HG02885 (cell line): Measurements from ENCODE around the gene PRKN.

ENCODE experiments used
- ATAC-seq: cut with Tn5 transposase; IDR thresholded peaks from one replicate; pipeline ENCODE4 v1.9.1; 2021; ENCODE audit warnings: mild to moderate bottlenecking; ENCODE audit not compliant: unreplicated experiment, poor library complexity

Gene PRKN

DNA sequence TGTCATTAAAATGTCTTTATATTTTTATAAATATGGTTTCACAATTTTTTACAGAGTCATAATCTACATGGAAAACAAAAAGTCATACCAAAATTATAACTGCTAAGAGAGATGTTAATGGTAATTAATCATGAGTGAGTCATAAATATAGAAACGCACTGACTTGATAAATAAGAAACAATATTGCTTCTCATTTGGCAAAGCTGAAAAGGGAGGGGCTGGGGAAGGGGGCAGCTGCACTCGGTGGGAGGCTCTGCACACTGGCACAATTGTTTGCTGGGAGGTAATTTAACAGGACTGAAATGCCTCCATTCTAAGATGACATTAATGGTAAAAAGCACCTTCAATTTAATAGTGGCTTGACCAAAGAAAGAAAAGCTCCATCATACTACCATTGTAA is 1320.5 kb downstream of the PRKN start:
- no peak for ATAC-seq

DNA sequence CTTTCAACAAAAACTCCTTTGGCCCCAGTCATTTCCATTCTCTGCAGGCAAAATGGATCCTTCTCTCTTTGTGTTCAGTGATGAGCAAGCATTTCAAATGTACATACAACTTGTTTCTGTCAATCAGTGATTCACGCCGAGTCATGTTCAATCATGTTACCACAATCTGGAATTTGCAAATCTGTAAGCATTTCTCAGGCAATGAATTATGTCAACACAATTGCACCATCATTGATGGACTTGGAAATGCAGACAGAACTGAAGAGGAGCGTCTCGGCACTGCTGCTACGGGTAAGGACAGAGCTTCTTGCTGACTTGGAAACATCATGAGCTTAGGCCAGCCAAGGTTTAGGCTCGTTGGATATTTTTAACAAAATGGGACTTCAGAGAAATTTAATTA is 1320.9 kb downstream of the PRKN start:
- no peak for ATAC-seq

DNA sequence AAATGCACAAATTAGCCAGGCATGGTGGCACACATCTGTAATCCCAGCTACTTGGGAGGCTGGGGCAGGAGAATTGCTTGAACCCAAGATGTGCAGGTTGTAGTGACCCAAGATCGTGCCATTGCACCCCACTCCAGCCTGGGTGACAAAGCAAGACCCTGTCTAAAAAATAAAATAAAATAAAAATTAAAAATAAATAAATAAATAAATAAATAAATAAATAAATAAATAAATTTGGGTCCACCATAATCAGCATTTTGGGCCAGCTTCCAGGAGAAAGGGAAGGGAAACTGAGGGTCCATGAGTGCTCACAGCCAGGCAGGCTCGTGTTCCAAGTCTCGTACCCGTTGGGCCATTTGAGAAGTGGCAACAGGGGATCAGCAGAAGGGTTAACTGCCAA is 1322.1 kb downstream of the PRKN start:
- ATAC-seq = no peak

DNA sequence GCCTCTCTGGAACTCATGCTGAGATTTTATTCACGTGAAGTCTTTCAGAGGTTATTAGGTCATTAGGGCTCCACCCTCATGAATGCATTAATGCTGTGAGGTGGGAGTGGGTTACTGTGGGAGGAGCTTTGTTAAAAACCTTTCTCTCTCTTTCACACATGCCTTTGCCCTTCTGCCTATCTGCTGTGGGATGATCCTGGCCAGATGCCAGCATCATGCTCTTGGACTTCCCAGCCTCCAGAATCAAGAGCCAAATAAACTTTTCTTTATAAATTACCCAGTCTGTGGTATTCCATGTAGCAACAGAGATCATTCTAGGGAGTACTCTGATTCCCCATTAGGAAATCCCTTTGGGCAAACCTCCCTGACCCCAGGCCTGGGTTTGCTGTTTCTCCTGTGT is 1323.8 kb downstream of the PRKN start:
- ATAC-seq = no peak

DNA sequence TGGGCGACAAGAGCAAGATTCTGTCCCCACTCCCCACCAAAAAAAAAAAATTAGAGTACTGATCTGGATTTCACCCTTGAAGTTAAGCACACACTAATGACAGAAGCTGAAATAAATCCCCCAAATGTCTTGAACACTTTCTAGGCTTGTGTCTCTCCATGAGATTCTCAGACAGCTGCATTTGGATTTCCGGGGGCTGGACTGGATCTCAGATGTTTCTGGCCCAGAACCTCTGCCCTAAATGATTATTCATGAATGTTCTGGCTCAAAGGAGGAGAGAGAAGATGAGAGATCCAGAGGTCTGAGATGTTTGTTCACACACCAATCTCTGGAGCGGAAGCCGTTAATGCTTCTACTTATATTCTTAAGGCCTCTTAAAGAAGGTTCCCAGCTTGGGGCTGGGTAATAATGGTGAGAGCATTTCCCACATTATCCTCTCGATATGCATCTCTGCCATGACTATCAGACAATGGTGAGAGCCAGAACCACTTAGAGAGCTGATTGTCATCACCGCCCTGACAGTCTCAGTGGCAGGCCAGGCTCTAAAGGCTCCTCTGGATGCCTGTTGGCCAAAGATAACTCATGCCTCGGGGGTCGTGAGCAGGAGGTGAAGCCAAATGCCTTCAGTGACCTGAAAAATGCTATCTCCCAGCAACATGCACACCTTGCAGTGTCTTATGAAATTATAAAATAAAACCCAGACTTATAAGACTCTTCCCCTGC is 1325.8 kb downstream of the PRKN start:
- no peak for ATAC-seq

DNA sequence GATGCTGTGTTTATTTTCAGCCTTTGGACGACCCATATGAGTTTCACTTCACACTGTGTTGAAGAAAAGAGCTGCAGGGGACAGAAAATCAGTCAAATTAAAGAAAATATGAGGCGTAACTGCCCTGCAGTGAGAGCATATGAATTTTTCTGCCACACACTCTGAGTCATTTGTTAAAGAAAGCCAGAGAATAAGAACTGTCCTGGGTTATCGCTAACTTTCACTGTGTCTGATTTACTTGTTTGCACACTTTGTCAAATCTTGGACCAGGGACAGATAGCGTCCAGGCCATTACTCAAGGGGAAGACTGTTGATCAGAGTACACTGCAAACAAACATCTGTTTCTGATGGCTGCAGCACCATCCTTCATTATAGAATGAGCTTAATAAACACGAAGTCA is 1326.9 kb downstream of the PRKN start:
- ATAC-seq = no peak

DNA sequence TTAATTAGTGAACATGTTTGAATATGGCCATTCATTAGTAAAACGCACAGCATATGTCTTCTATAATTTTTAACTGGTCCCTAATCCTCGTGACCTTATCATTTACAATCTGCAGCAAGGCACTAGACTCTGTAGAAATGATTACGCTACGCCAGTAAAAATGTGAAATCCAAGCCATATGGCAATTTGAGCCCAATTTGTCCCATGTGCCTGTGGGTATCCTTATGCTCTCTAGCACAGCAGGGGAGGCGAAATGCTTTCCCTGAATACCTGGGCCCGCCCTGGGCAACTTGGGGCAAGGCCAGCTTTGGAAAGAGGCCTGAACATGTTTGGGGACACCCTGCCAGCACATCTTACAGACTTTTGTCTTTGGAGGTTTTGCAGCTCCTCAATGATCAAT is 1331.0 kb downstream of the PRKN start:
- ATAC-seq = no peak

DNA sequence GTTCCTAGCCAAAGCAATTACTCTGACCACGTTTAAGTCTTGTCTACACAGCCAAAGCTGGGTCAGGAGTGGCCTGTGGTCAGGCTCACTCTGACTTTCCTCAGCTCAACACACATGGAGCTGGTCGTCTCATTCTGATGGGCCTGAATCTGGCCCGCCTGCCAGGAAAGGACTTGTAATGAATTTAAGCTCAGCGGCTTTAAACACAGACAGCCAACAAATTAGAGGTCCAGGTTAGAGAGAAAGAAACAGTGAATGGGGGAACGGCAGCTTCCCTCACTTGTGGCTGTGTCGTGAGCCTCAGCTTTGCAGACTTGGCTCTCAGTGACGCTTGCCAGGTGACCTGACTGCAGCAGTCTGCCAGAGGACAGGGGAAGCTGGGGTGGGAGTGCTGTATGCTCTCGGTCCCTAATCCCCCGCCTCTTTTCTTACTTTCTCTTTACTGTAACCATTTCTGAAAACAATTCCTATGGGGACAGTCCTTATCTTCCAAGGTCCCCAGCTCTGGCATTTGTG is 1331.8 kb downstream of the PRKN start:
- ATAC-seq = no peak

DNA sequence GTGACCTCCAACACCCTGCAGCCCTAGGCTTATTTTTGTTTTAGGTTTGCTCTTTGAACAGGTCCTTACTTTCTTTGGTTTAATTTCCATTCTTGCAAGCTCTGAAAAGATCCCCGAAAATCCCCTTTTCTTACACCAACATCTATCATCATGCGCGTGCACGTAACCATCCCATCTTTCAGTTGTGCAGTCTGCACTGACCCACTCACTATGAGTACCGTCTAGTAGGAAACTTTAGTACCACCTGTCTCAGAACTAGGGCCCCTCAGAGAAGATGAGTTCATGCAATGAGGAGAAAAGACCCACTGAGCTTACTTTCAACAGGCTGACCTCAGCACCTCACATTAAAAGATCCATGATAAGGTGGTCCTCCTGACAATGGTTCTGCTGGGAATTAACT is 1333.1 kb downstream of the PRKN start:
- no peak for ATAC-seq

DNA sequence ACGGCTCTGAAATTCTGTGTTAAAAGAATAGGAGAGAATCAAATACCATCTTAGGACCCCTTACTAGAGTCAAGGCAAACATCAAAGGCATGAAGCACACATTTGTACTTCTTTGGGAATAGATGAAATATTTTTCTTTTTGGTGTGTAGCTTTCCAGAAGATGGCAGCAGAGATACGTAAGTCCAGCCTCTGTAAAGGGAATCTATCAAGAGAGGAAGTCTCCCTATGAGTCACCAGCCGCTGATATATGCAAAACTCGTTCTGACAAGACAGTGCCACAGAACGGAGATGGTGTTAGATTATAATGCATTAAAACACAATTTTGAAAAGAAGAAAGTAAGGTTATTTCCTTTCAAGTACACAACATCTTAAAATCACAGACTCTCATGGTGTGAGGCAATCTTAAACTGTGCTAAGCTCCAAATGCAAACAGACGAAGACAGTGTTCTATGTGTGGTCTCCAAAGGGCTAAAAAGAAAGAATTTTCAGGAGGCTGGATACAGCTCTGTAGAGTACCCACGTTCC is 1333.7 kb downstream of the PRKN start:
- ATAC-seq = peak; percentile 100

DNA sequence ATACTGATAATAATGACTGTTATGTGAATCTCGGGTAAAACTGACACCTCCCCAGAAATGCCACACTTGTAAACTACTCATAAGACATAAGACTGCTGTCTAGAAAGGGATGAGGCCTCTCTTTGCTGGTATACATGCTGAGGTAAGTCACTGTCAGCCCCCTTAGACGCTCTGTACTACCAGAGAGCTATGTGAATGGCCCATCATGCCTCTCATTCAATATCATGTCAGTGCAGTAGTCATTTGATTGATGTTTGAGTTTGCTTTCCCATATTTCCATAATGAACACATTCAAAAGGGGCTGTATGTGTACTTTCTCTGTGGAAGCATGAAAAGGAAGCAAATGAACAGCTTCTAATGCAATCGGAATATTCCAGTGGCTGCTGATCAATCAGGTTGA is 1334.3 kb downstream of the PRKN start:
- ATAC-seq = no peak

DNA sequence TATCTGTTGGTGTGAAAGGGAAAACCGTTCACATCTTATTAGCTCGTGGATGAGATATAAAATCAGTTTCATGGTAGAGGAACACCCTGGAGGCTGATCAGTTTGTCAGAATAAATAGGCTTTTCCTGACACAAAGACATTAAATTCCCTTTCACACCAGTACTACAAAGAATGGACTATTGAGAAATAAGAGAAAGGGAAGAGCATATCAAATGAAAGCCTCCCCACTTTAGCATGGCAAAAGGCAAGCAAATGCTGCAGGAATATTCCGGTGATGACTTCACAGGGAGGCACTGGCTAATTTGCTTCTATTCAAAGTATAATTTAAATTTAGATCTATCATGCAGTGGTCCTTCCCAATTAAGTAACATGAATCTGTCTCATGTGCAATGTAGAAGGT is 1337.8 kb downstream of the PRKN start:
- no peak for ATAC-seq

DNA sequence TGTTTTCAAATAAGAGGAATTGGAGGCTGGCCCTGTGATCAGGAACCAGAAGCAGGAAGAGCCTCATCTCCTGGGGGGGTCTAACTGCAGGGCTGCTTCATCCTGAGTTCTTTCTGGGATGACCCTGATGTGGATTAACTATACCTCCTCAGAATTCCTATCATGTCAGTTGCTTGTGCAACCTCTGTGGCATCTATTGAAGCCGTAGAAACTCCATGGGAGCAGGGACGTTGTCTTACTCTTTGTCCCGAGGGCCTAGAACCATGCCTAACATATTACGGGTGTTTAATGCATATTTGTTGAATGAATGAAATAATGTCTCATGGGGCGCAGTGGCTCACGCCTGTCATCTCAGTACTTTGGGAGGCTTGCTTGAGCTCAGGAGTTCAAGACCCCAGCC is 1343.6 kb downstream of the PRKN start:
- ATAC-seq = no peak

DNA sequence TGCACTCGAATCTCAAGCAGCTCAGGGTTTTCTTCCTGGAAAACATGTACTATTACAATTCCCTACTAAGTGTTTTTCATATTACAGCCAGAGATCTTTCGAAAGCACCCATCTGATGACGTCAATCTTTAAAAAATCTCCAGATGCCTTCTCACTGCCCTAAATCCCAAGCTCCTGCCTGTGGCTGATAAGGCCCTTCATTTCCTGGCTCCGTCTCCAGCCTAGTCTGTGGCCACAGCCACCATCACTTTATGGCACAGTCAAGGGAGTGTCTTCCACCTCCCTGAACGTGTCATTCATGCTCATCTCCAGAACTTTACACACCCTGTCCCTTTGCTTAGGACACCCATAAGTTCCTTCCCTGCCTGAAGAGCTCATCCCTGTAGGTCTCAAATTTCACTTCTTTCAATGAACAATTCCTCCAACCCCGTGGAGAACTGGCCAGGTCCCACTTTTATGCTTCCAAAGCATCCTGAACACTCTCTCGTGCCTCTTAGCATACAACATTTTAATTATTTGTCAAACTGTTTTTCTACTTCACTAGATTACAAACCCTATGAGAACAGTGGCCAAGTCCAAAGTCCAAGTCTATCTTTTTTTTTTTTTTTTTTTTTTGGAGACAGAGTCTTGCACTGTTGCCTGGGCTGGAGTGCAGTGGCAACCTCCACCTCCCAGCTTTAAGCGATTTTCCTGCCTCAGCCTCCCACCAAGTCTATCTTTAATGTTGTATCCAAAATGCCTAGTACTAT is 1347.6 kb downstream of the PRKN start:
- ATAC-seq = no peak

DNA sequence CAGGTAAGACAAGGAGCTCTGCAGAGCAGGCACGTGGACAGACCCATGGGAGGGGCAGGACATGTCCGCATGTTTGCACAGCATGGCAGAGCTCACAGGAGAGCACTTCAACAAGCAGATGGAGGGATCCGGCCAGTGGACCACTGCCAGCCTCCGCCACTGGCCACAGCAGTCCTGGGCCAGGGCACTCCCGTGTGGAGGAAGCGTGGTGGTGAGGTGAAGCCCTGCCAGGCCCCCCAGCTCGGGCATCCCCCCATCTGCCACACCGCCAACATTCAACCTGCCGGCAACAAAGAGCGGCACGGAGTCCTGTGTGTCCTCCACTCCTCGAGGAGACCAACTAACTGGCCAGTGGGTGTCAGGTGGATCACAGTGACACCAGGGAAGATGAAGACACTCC is 1349.5 kb downstream of the PRKN start:
- no peak for ATAC-seq

DNA sequence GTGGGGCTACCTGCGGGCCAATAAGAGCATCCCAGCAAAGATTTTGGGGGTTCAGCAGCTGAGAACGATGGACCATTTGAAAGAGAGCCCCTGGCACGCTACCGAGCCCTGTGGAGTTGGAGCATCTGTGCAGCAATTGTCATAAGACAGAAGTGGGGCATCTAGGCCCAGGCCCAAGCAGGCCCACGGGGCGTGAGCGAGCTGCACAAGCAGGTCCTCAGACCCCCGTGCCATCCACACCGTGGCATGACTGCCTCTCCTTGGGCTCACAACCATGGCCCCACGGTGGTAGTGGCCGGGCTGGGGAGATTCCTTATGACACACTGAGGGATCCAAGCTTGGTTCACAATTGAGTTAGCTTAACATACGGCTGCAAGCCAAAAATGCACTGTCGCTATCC is 1350.5 kb downstream of the PRKN start:
- no peak for ATAC-seq

DNA sequence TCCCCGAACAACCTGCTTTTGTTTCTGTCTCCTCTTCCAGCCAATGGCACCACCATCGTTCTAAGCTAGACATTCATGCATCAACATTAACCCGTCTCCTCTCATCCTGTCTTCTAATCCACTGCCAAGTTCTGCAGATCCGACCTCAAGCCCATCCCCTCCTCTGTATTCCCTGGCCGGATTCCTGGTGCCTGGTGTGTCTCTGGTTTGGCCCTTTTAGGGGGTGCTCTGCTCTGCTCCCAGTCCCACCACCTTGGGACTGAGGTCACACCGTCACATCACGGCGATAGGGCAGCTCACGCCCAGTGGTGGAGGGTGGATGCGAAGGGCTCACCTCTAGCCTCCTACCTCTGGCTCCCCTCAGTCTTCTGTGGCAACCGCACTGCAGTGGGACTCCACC is 1351.2 kb downstream of the PRKN start:
- ATAC-seq = no peak

DNA sequence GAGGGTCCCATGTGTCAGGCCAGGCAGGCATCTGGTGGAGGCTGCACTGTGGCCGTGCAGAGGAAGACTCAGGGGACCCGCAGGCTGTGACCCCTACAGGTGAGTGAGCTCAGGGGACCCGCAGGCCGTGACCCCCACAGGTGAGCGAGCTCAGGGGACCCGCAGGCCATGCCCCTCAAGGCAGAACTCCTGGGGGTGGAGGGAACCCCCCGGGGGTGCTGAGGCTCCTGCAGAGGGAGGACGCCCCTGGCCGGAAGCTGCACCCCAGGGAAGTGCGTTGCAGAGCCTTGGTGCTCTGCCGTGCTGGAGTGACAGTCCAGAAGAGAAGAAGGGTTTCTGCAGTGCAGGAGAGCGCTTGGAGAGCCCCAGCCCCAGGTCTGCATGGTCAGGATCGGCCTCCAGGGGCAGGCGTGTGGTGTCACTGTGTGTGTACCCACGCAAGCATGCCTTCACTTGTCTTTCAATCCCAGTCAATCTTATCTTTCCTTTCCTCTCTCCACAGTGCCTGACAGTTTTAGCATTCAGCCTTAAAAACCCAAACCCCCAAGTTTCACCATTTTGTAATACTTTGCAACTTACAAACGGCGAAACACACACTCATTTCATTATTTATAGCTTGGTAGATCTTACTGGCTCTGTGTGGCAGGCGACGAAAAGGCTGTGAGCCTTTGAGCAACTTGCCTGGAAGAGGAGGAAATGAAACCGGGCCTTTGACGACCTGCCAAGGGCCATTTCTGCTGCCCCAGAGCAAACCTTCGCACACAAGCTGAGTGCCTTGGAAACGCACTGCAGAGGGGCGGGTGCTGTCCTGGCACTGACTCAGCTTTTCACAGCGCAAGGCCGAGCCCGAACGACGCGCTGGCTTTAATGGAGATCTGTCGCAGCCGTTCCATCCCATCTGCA is 1352.3 kb downstream of the PRKN start:
- no peak for ATAC-seq

DNA sequence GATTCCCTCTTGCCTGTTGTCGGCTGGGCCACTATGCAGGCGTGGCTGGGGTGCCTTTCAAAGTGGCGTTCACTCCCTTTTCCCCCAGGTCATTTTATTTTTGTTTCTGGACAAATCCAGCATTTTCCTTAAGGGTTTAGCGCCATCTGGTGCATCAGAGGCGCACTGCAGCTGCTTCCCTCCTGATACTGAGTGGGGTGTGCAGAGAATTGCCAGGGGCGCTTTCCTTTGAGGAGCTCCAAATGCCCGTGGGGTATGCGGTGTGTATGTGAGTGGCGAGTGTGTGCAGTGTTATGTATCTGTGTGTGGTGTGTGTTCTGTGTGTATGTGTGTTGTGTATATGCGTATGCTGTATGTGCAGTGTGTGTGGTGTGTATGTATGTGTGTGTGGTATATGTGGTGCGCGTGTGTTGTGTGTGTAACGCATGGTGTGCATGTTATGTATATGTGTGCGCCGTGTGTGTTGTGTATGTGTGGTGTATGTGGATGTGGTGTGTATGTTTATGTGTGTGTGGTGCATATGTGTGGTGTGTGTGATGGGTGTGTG is 1353.6 kb downstream of the PRKN start:
- ATAC-seq = peak; percentile 53

DNA sequence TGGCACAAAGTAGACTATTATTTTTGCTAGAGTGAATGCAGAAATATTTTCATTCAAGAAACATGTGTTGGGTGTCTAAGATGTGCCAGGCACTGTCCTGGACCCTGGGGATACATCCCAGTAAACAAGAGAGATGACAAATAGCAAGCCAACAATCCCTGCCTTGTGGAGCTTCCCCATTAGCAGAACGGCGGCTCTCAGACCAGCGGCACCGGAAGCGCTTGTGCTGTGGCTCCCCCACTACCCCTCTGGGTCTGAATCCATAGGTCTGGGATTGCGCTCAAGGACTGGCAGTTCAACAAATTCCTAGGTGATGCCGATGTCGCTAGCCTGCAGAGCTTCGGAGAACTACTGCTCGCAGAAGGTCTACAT is 1355.2 kb downstream of the PRKN start:
- ATAC-seq = no peak
